Fibroblast of lung (primary cell): Measurements from ENCODE around the gene DNAAF3. TPM values are rescaled to one million over a fixed set of nuclear protein-coding genes. Genes with fewer than 3 reads are reported as not detected.
A peak's percentile ranks its signal among the peaks of the same experiment; 100 is the strongest.

Experiments used
- DNase-seq, 2 donors: peaks; one replicate each; pipeline versions ENCODE4 v3.0.0 to v3.0.0-alpha.2; 2010; ENCODE audit warnings: low read depth in 2 of 2
- H2AFZ ChIP-seq: 2 replicates; pipeline ENCODE4 v1.5.1; 2012; ENCODE audit warnings: low read length, control low read depth, inconsistent platforms
- H3K27ac ChIP-seq: 2 replicates; pipeline ENCODE4 v1.5.1; 2011; ENCODE audit warnings: low read length, control low read depth; ENCODE audit not compliant: insufficient read depth
- H3K27me3 ChIP-seq: 2 replicates; pipeline ENCODE4 v1.5.1; 2011; ENCODE audit warnings: mild to moderate bottlenecking, low read length; ENCODE audit not compliant: control insufficient read depth, insufficient read depth
- H3K36me3 ChIP-seq: 2 replicates; pipeline ENCODE4 v1.5.1; 2011; ENCODE audit warnings: low read length; ENCODE audit not compliant: control insufficient read depth, insufficient read depth
- H3K4me1 ChIP-seq: 2 replicates; pipeline ENCODE4 v1.5.1; 2011; ENCODE audit warnings: low read length; ENCODE audit not compliant: control insufficient read depth, insufficient read depth; ENCODE audit errors: extremely low read depth
- H3K4me2 ChIP-seq: 2 replicates; pipeline ENCODE4 v1.5.1; 2011; ENCODE audit warnings: low read length, control low read depth; ENCODE audit not compliant: insufficient read depth; ENCODE audit errors: extremely low read depth
- H3K4me3 ChIP-seq, 4 experiments: fragments of 200-600 bp in 1 of 4; sonication (generic) in 1 of 4; replicated peaks in 1 of 4; 2 replicates each; pipeline ENCODE4 v1.5.1; 2011 to 2016; ENCODE audit warnings: low read length in 4 of 4, low read depth in 3 of 4, mild to moderate bottlenecking in 3 of 4, control low read depth in 2 of 4, inconsistent platforms in 1 of 4, mixed read lengths in 1 of 4; ENCODE audit not compliant: insufficient read depth in 1 of 4; ENCODE audit errors: control extremely low read depth in 1 of 4
- H3K79me2 ChIP-seq: 2 replicates; pipeline ENCODE4 v1.5.1; 2012; ENCODE audit warnings: mild to moderate bottlenecking, low read length, inconsistent platforms; ENCODE audit not compliant: control insufficient read depth, insufficient read depth
- H3K9ac ChIP-seq: 2 replicates; pipeline ENCODE4 v1.5.1; 2011; ENCODE audit warnings: mild to moderate bottlenecking, low read length, control low read depth; ENCODE audit not compliant: insufficient read depth
- H3K9me3 ChIP-seq: 2 replicates; pipeline ENCODE4 v1.5.1; 2012; ENCODE audit warnings: low read depth, low read length; ENCODE audit not compliant: control insufficient read depth, insufficient read depth
- H4K20me1 ChIP-seq: 2 replicates; pipeline ENCODE4 v1.5.1; 2011; ENCODE audit warnings: low read length; ENCODE audit not compliant: control insufficient read depth, insufficient read depth; ENCODE audit errors: extremely low read depth
- CTCF ChIP-seq, 2 donors: IDR thresholded peaks in 1 of 2; conservative IDR thresholded peaks in 1 of 2; 1 replicate in 1 of 2; 2 replicates in 1 of 2; pipeline ENCODE4 v1.5.1; 2011 to 2012; ENCODE audit warnings: low read length in 2 of 2, control low read depth in 1 of 2, inconsistent platforms in 1 of 2, low read depth in 1 of 2, mild to moderate bottlenecking in 1 of 2
- EZH2 ChIP-seq: IDR thresholded peaks from 2 replicates; pipeline ENCODE4 v1.5.1; 2012; ENCODE audit warnings: low read length, control low read depth, mild to moderate bottlenecking; ENCODE audit errors: missing control alignments
- polyA plus RNA-seq, 2 donors: library from polyadenylated mRNA; depleted of rRNA in 1 of 2; stranded (reverse) in 1 of 2; unstranded in 1 of 2; fragments of >200 nt; gene quantifications; 2 replicates each; pipeline ENCODE4 v1.2.1, GENCODE V29; 2011 to 2012; ENCODE audit warnings: missing spikeins in 1 of 2
- total RNA-seq: library from RNA; depleted of rRNA; stranded (reverse); fragments of >200 nt; gene quantifications from 2 replicates; pipeline ENCODE4 v1.2.1, GENCODE V29; 2014

DNAAF3 gene
- total and polyA plus RNA-seq, 2 donors (not counting 1 experiment from before 2014, with no cell fraction given) = 0.17 to 0.18 TPM

DNA sequence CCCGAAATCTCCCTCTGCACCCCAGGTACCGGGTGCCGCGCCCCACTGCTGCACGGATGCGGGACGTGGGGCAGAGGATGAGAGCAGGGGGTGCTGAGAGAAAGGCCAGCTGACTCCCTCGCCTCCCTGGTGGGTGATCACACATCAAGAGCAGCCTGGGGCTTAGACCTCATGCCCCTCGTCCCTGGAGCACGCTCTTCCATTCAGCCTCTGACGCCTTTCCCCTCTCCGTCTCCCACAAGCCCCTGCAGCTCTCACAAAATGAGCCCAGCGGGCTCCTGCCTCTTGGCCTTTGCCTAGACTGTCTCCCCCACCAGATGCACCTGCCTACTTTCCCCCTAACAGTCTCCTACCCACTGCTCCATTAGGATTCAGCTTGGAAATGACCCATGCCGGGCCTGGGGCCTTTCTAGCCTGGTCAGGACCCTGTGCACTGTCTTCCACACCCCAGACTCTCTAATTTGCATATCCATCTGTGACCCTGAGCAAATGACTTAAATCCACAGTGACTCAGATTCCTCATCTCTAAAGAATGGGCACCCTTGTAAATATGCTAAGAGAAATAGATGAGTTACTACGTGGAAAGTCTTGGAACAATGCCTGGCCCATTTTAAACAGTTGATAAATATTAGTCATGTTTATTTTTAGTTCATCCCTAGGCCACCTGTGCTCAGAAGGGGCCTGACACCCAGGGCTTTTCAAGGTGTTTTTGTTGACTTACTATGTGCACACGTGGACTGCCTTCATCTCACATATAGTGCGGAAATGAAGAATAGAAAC, 43.5 kb upstream of the DNAAF3 start:
- no peaks in the 10 kb centered on the region for H3K79me2 ChIP-seq
- no peak overlapping the region for H3K9ac ChIP-seq
- H3K4me2 ChIP-seq = peak overlapping the region; percentile 6
- H3K27me3 ChIP-seq = no peaks in the 10 kb centered on the region
- H2AFZ ChIP-seq = no peak overlapping the region
- H3K9me3 ChIP-seq = no peaks in the 10 kb centered on the region
- H3K36me3 ChIP-seq = no peaks in the 10 kb centered on the region
- no peak overlapping the region for H3K4me3 ChIP-seq
- peak; percentile 94 to 98 for DNase-seq
- peak overlapping the region; percentile 75 for H3K27ac ChIP-seq
- TF ChIP-seq EZH2 (no peak), CTCF (conservative IDR thresholded peaks at IDR 0.05 in 1 of 2, IDR thresholded peaks at IDR 0.05 in 1 of 2; ENCODE audit: low read depth in 1 of 2, low read length in 2 of 2) (no peak)
- peaks cover 17% of the 10 kb centered on the region for H3K4me1 ChIP-seq
- no peaks in the 10 kb centered on the region for H4K20me1 ChIP-seq

- DNase-seq = no peak
Measured at GRCh38 chr19:55208880-55209692, 42.7 kb upstream of the DNAAF3 start, which contains the start of gene PTPRH. Gene PTPRH (minus strand): TSS chr19:55209501. CDS start chr19:55209433, 68 bp downstream.

More at GRCh38 chr19:55208880-55209692, 42.7 kb upstream of the DNAAF3 start, which contains the start of gene PTPRH:
- Histone ChIP-seq H3K79me2 (no peaks in the 10 kb centered on the region), H3K4me2 (peak within 1 kb of the TSS; percentile 6), H3K4me3 (no peak within 1 kb of the TSS), H3K4me1 (peaks cover 17% of the 10 kb centered on the region), H2AFZ (no peak within 1 kb of the TSS), H3K27me3 (no peaks in the 10 kb centered on the region), H3K36me3 (no peaks in the 10 kb centered on the region), H3K9me3 (no peaks in the 10 kb centered on the region), H4K20me1 (no peaks in the 10 kb centered on the region), H3K27ac (peak within 1 kb of the TSS; percentile 75), H3K9ac (no peak within 1 kb of the TSS)
- TF ChIP-seq CTCF (conservative IDR thresholded peaks at IDR 0.05 in 1 of 2, IDR thresholded peaks at IDR 0.05 in 1 of 2; ENCODE audit: low read depth in 1 of 2, low read length in 2 of 2) = no peak
